Measurements from ENCODE around the gene CCDC27.

CCDC27 gene

GRCh38 chr1:3777078-3777547 lies 24.9 kb downstream of the CCDC27 start:
- DNase-seq (ENCODE audit: low spot score), result no peak

GRCh38 chr1:3777647-3778589 lies 25.7 kb downstream of the CCDC27 start:
- no peak for DNase-seq (ENCODE audit: low spot score)

- no peak for DNase-seq (ENCODE audit: low spot score)
Measured at GRCh38 chr1:3778590-3779264, 26.5 kb downstream of the CCDC27 start.

GRCh38 chr1:3779265-3779911 lies 27.1 kb downstream of the CCDC27 start:
- DNase-seq (ENCODE audit: low spot score), result no peak

- no peak for DNase-seq (ENCODE audit: low spot score)
Measured at GRCh38 chr1:3779912-3780416, 27.7 kb downstream of the CCDC27 start.

- no peak for DNase-seq (ENCODE audit: low spot score)
Measured at GRCh38 chr1:3780901-3781300, 28.7 kb downstream of the CCDC27 start.

- DNase-seq (ENCODE audit: low spot score), result no peak
Measured at GRCh38 chr1:3783651-3784474, 31.6 kb downstream of the CCDC27 start.

- no peak for DNase-seq (ENCODE audit: low spot score)
Measured at GRCh38 chr1:3785045-3785444, 32.8 kb downstream of the CCDC27 start.

GRCh38 chr1:3785456-3786157 lies 33.4 kb downstream of the CCDC27 start:
- no peak for DNase-seq (ENCODE audit: low spot score)

- no peak for DNase-seq (ENCODE audit: low spot score)
Measured at GRCh38 chr1:3786468-3787348, 34.5 kb downstream of the CCDC27 start.

- DNase-seq (ENCODE audit: low spot score), result no peak
Measured at GRCh38 chr1:3787349-3787715, 35.1 kb downstream of the CCDC27 start.

GRCh38 chr1:3787745-3788605 lies 35.7 kb downstream of the CCDC27 start:
- no peak for DNase-seq (ENCODE audit: low spot score)

- no peak for DNase-seq (ENCODE audit: low spot score)
Measured at GRCh38 chr1:3788756-3789420, 36.6 kb downstream of the CCDC27 start.

GRCh38 chr1:3789421-3790300 lies 37.4 kb downstream of the CCDC27 start:
- DNase-seq (ENCODE audit: low spot score), result no peak

- DNase-seq (ENCODE audit: low spot score), result no peak
Measured at GRCh38 chr1:3790500-3790923, 38.3 kb downstream of the CCDC27 start.

- DNase-seq (ENCODE audit: low spot score), result no peak
Measured at GRCh38 chr1:3790952-3791351, 38.7 kb downstream of the CCDC27 start.

- no peak for DNase-seq (ENCODE audit: low spot score)
Measured at GRCh38 chr1:3795453-3796214, 43.4 kb downstream of the CCDC27 start.

Data from CD4-positive, alpha-beta T cell treated with Interleukin-2 at 100 ng/mL for 4 hours (primary cell).